Bone marrow (tissue), 2 donors: ENCODE measurements around the gene GNG3.
"Not testable (repeated sequence)": the region's sequence is repeated elsewhere in the genome, so short reads cannot be mapped to it uniquely, and the experiment has no call there.

Experiments
- DNase-seq, 2 donors: peaks; one replicate each; lab custom pipeline; 2025; lab: John Stamatoyannopoulos, UW

GNG3 gene

GRCh38 chr11:62716816-62717215, 9.3 kb downstream of the GNG3 start:
- DNase-seq, result no peak

- no peak for DNase-seq
Observed at GRCh38 chr11:62719302-62719978, 12.0 kb downstream of the GNG3 start.

DNA sequence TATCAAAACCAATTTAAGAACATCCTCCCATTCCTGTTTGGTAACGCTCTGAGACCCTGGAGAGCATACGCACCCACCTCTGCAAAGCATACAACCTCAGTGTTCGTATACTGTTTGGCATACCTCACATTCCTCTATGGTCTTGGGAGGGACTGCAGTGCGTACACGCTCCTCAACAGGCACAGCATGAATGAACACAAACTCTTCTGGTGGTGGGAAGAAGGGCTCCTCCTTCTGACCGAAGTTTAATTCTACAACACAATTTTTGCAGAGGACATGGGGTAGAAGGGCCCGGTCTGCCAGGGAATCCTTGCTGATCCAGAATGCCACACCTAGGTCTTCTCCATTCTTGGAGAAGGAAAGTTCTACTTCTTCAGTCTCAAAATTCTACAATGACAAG, 14.5 kb downstream of the GNG3 start:
- no peak for DNase-seq

- DNase-seq, result no peak
Observed at GRCh38 chr11:62724171-62724570, 16.7 kb downstream of the GNG3 start.

- no peak for DNase-seq
Observed at GRCh38 chr11:62725646-62726045, 18.2 kb downstream of the GNG3 start.

DNA sequence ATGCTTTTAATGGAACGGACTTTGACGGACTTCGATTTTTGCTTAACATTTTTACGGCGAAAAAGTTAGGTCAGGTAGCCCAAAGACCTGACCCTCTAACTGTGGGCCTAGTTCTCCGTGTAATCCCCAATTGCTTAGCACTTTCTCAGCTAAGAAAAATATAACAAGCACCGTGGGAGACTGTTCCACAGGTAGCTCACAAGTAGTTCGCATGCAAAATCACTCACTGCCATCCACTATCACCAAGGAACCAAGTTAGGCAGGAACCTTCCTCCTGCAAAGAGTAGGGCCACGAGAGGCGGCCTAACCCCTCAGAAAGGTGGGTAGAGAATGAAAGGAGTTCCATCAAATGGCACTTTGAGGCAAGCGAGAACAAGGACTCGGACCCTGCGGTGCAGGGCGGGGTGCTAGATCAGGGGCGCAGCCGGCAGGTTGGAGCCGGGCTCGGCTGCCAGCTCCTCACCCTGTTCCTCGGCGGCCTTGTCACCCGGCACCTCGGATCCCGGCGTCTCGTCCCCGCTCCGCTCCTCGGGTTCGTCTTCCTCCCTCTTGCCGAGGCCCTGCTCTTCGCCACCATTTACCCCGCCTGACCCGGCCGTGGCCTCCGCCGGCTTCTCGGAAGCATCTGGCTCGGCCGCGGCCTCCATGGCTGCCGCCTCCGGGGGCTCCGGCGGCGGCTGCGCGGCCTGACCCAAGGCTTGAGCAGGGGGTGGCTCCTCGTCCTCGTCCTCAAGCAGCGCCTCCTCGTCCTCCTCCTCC, 18.9 kb downstream of the GNG3 start:
- DNase-seq, result no peak

DNA sequence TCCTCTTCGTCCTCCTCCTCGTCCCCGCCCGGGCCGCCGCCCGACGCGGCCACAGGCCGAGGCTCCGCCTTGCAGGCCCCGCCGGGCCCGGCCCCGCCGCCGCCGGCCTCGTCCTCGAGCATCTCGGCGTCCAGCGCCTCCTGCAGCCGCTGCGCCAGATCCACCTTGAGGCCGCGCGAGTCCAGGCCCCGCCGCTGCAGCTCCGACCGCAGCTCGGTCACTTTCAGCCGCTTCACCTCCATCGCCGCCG, 19.4 kb downstream of the GNG3 start:
- no peak for DNase-seq

DNA sequence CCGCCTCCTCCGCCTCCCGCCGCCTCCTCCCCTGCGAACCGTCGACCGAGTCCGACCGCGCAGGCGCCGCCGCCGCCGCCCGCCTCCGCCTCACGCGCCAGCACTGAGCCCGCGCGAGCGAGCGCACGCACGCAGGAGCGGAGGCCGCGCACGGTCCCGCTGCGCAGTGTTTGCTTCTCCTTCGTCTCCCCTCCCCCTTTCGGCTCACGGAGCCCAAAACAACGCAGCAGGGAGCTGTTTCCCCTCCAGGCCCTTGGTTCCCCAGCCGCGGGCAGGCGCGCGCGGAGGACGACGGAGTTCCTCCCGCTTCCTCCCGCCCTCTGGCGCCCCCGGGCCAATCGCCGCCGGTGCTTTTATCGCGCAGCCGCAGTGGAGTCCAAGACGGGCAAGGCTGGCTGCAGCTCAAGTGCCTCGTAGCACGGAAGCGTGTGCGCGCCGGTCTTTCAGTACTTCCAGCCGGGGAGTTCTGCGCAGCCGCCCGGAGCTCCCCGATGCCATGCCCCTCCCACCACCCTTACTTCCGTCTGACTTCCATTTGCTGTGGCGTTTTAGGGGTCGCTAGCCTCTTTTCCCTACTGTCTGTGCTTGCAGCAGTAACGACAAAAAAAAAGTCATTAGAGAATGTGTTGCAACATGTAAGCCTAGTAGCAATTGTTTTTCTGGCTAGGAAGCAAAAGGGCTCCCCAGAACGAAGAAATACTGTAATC, 19.8 kb downstream of the GNG3 start, which contains the start of gene HNRNPUL2:
Gene HNRNPUL2 (minus strand): TSS at position 293 of the 707 bp plus-strand sequence. CDS start 301 bp downstream, outside the sequence.
- peak; percentile 98 to 99 for DNase-seq

- DNase-seq, result peak in 1 of 2 donors; percentile 97
Observed at GRCh38 chr11:62727872-62728170, 20.3 kb downstream of the GNG3 start.

DNA sequence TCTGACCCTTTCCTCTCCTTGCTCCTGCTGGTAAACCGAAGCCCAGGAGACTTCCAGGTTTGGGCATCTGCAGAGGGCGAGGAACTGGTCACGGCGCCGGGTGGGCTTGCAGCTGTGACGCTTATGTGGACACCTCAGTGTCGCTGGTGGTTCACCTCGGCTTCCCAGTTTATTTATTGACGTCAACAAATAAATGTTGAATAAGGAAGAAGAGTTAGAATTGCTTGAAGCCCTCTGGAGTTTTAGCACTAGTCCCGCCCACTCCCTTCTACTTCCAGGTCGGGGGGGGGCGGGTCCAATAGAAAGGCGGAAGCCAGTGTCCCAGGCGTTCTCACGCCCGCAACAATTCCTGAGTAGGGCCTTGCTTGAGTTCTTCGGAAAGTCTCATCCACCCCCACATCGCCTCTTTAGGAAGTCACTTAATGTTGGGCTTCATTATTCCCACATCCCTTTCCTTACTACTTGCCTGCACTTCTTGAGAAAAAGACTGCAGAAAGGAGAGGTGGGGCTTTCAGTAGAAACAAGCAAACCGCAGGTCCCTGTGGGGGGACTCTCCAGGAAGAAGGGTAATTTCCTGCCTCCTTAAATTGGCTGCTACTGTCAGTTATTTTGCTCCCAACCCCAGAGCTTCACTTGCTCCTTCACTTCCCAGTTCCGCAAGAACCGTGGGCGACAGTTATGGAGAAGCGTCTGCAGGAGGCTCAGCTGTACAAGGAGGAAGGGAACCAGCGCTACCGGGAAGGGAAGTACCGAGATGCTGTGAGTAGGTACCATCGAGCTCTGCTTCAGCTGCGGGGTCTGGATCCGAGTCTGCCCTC, 20.9 kb downstream of the GNG3 start, which contains the start of gene TTC9C:
Gene TTC9C (plus strand): TSS at position 316 of the 818 bp plus-strand sequence. CDS start 363 bp downstream, at position 679.
- peak; percentile 79 to 89 for DNase-seq

- not testable (repeated sequence) for DNase-seq
Observed at GRCh38 chr11:62730076-62730475, 22.6 kb downstream of the GNG3 start.

- no peak for DNase-seq
Observed at GRCh38 chr11:62732830-62733229, 25.4 kb downstream of the GNG3 start.

- no peak for DNase-seq
Observed at GRCh38 chr11:62737196-62737595, 29.7 kb downstream of the GNG3 start.

GRCh38 chr11:62747475-62748160, 40.1 kb downstream of the GNG3 start:
- DNase-seq, result no peak

DNA sequence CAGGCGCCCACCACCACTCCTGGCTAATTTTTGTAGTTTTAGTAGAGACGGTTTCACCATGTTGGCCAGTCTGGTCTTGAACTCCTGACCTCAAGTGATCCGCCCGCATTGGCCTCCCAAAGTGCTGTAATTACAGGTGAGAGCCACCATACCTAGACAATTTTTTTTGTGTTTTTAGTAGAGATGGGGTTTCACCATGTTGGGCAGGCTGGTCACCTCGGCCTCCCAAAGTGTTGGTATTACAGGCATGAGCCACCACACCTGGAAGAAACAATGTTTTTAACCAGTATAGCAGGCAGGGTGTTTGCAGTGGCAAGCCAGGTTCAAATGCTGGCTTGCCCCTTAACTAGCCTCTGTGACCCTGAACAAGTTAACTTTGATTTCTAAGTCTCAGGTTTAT, 42.5 kb downstream of the GNG3 start:
- not testable (repeated sequence) for DNase-seq

- no peak for DNase-seq
Observed at GRCh38 chr11:62752177-62752785, 44.8 kb downstream of the GNG3 start.

DNA sequence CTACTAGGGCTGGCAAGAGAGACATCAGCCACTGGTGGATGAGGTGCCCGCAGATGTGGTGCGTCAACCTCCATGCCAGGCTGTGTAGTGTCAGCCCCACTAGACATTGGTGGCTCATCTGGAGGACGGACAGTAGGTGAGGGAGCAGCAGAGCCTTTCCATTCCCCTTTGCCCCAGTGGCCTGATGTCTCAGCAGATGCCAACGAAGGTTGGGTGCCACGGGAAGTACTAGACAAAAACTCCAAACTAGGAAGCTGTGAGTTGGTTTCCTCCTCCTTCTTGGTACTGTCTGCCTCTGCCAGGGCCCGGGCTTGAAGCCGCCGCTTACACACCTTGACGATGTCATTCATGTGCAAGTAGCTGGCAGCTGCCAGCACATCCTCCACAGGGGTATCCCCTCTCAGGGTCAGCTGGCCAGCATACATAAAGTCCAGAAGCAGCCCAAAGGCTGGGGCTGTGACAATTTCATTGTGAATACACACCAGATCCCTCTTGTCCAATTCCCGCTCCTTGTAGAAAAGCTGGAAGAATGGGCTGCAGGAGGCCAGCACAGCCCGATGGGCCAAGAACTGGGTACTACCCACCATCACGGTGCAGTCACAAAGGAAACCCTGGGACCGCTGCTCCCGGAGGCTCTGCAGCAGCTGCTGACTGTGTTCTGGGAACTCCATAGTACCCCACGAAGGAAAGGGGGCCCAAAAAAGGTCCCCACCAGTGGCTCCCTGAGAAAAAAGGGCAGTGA, 45.7 kb downstream of the GNG3 start:
- DNase-seq, result no peak

DNA sequence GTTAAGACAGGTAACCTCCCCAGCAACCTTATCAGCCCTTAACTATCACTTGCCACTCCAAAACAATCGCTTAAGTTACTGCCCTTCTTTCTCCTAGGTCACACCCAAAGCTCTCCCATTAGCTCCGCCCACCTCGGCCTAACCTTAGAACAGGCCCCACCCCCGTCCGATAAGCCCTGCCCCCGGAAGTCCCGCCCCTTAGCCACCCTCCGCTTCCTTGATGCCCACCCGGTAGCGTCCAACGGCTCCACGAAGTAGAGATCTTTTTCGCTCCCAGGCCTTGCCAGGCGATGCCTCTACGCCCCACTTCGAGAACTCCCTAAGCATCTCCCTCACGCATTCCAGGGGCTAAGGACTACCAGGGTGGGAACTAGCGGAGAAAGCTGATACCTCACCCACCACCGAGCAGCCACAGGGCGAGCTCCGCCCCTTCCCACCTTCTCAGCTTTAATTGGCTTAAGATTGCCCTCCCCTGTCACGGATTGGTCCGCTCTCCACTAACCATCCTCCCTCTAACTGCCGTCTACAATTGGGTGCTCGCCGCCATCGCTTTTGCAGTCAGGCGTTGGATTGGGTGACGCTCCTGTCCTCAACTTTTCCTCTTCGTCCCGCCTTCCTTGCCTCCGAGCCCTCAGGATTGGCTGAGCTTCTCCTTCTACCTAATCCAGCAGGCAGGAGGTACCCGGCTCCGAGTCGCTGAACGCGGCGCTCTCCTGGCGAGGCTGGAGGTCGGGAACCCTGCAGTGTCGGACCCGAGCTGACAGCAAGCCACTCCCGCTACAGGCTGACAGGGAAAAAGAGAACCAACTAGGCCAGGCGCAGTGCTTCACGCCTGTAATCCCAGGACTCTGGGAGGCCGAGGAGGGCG, 46.5 kb downstream of the GNG3 start, which contains the start of gene ZBTB3:
Gene ZBTB3 (minus strand): TSS at position 425 of the 868 bp plus-strand sequence. CDS start 496 bp downstream, outside the sequence.
- DNase-seq, result peak; percentile 97 to 100

- DNase-seq, result no peak
Observed at GRCh38 chr11:62755086-62755615, 47.7 kb downstream of the GNG3 start.
